HG03558 (cell line): ENCODE results near the gene SLC25A10.

Source experiments
- ATAC-seq: cut with Tn5 transposase; IDR thresholded peaks from one replicate; pipeline ENCODE4 v1.9.1; 2021; ENCODE audit warnings: moderate number of reproducible peaks; ENCODE audit not compliant: unreplicated experiment; ENCODE audit errors: extremely low read depth

Gene SLC25A10

GRCh38 chr17:81705518-81706231, 6.4 kb upstream of the SLC25A10 start:
- no peak for ATAC-seq

- no peak for ATAC-seq
These were observed 5.9 kb upstream of the SLC25A10 start for GRCh38 chr17:81706232-81706611.

- ATAC-seq: no peak
These were observed 5.1 kb upstream of the SLC25A10 start for GRCh38 chr17:81706757-81707624.

- ATAC-seq: no peak
These were observed 4.1 kb upstream of the SLC25A10 start for GRCh38 chr17:81707725-81708646.

DNA sequence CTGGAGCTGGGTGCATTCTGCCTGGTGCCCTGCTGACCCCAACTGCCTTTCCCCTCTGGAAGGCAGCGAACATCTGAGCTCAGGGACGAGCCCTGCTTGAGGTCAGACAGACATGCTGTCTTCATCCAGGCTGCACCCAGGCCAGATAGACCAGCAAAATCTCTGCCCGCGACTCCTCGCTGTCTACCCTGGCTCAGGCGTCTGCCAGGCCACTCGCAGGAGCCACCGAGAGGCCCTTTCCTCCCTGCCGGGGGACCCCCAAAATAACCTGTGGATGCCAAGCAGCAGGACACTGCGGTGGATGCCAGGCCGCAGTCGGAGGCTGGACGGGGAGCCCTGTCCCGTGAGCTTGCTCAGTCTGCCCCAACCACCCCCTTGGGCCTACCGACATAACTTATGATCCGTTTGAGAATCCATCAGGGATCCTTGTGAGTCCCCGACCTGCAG, 3.3 kb upstream of the SLC25A10 start:
- ATAC-seq: no peak

- ATAC-seq: no peak
These were observed 1.4 kb upstream of the SLC25A10 start for GRCh38 chr17:81710514-81711308.

- ATAC-seq: no peak
These were observed 452 bp downstream of the SLC25A10 start for GRCh38 chr17:81712468-81713003.

DNA sequence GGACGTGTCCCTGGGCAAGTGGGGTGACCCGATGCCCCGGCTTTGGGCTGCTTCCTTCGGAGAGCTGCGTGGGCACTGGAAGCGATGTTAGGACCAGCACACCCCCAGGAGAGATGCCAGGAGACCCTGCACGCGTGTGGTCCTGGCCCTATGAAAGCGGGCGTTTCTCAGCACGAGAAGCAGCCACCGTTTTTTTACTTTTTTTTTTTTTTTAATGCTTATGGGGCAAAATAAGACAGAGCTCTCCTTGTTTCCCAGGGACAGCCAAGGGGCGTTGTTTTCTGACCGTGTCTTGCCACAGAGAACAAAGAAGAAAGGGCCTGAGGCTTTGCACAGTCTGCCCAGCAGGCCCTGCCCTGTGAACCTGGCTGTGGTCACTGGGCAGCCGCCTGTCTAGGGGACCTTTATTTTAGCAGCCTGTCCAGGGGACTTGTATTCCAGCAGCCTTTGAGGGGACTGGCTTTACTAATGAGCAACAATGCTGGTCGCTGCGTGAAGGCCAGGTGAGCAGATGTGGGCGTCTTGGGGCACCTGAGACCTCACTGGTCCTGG, 996 bp downstream of the SLC25A10 start:
- ATAC-seq: no peak

- no peak for ATAC-seq
These were observed 1.7 kb downstream of the SLC25A10 start for GRCh38 chr17:81713556-81714411.

DNA sequence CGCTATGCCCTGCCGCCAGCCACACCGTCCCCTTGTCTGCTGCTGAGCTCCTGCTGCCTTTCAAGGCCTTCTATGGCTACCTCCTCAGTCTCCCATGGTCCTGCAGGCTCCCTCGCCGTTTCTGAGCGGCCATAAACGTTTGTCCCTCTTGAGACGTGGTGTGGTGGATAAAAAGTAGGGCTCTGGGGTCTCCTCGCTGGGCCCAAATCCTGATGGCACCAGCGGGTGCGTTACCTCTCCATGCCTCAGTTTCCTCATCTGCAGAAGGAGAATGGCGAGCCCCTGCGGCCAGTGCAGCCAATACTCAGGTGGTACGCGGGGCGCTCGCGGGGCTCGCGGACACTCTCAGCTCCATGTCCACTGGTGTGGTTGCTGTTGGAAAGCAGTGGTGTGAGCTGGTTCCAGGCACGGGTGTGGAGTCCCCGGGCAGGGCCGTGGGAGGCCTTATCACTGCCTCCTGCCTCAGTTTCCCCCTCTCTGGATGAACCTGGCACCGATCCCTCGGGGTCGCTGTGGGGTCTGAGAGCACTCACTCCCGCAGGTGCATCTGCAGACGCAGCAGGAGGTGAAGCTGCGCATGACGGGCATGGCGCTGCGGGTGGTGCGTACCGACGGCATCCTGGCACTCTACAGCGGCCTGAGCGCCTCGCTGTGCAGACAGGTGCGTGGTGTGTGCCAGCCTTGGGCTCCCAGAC, 2.5 kb downstream of the SLC25A10 start:
- no peak for ATAC-seq

GRCh38 chr17:81715107-81715871, 3.2 kb downstream of the SLC25A10 start:
- ATAC-seq: no peak

- no peak for ATAC-seq
These were observed 4.0 kb downstream of the SLC25A10 start for GRCh38 chr17:81715872-81716673.

- ATAC-seq: no peak
These were observed 4.6 kb downstream of the SLC25A10 start for GRCh38 chr17:81716674-81716996.

GRCh38 chr17:81717049-81717765, 5.1 kb downstream of the SLC25A10 start:
- no peak for ATAC-seq

DNA sequence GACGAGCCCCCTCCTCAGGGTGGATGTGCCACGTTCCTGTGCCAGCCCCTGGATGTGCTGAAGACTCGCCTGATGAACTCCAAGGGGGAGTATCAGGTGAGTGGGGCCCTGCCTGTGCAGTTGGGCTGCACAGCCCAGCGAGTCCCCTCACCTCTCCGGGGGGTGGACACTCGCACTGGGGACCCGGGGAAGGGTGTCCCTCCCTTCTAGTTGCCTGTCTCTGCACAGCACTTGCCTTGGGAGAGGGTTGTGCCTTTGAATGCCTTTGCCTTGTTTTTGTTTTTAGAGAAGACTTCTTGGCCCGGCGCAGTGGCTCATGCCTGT, 5.6 kb downstream of the SLC25A10 start:
- no peak for ATAC-seq
